SU-DHL-6 (cell line): ENCODE data around the gene SAMD7.

ENCODE experiments used
- H2AFZ ChIP-seq: fragments of 200-600 bp; sonication (generic); 2 replicates; pipeline ENCODE4 v1.6.1; 2014; ENCODE audit warnings: low read depth, mild to moderate bottlenecking, moderate library complexity, mixed read lengths, antibody characterized with exemption, low read length; ENCODE audit not compliant: severe bottlenecking
- H3F3A ChIP-seq: fragments of 200-600 bp; shearing (Covaris generic); 2 replicates; pipeline ENCODE4 v1.6.0; 2016; ENCODE audit warnings: antibody characterized with exemption, mild to moderate bottlenecking; ENCODE audit not compliant: insufficient read depth
- H3K27ac ChIP-seq: fragments of 200-600 bp; sonication (generic); 2 replicates; pipeline ENCODE4 v1.5.1; 2016; ENCODE audit warnings: low read depth, mild to moderate bottlenecking, low read length, moderate library complexity, mixed read lengths
- H3K27me3 ChIP-seq: fragments of 200-600 bp; sonication (generic), shearing (Covaris generic); 2 replicates; pipeline ENCODE4 v1.6.0; 2014; ENCODE audit warnings: mild to moderate bottlenecking, low read length
- H3K36me3 ChIP-seq: fragments of 200-600 bp; sonication (generic); 2 replicates; pipeline ENCODE4 v1.6.1; 2014; ENCODE audit warnings: mild to moderate bottlenecking, low read length, mixed read lengths
- H3K4me2 ChIP-seq: fragments of 300-600, 200-600 bp; shearing (Covaris generic), sonication (generic); 2 replicates; pipeline ENCODE4 v1.6.0; 2014; ENCODE audit warnings: low read length, low read depth, mild to moderate bottlenecking; ENCODE audit not compliant: poor library complexity, severe bottlenecking
- H3K4me3 ChIP-seq: fragments of 200-600 bp; sonication (generic); 2 replicates; pipeline ENCODE4 v1.5.1; 2014; ENCODE audit warnings: antibody characterized with exemption, low read length, mild to moderate bottlenecking, mixed read lengths; ENCODE audit not compliant: insufficient read depth, poor library complexity, severe bottlenecking
- H3K79me2 ChIP-seq: fragments of 200-600 bp; sonication (generic); 2 replicates; pipeline ENCODE4 v1.6.1; 2014; ENCODE audit warnings: mild to moderate bottlenecking, low read length, moderate library complexity; ENCODE audit not compliant: insufficient read depth
- H3K9ac ChIP-seq: fragments of 200-600 bp; sonication (generic); 2 replicates; pipeline ENCODE4 v1.7.0; 2014; ENCODE audit warnings: mild to moderate bottlenecking, low read length
- H3K9me2 ChIP-seq: fragments of 200-600 bp; sonication (generic); replicated peaks from 2 replicates; pipeline ENCODE4 v1.6.1; 2014; ENCODE audit warnings: low read length; ENCODE audit not compliant: insufficient read depth
- H3K9me3 ChIP-seq: fragments of 200-600 bp; sonication (generic); 2 replicates; pipeline ENCODE4 v1.6.1; 2014; ENCODE audit warnings: low read length, mixed read lengths; ENCODE audit not compliant: insufficient read depth
- H4K20me1 ChIP-seq: fragments of 200-600 bp; sonication (generic); 2 replicates; pipeline ENCODE4 v1.6.1; 2014; ENCODE audit warnings: low read depth, mild to moderate bottlenecking, antibody characterized with exemption, low read length, moderate library complexity, mixed read lengths
- CTCF ChIP-seq: fragments of 200-600 bp; sonication (generic); IDR thresholded peaks from one replicate; pipeline ENCODE4 v1.5.1; 2017; ENCODE audit warnings: antibody characterized with exemption, mild to moderate bottlenecking, low read length, moderate library complexity; ENCODE audit not compliant: insufficient read depth, poor library complexity, severe bottlenecking
- EZH2phosphoT487 ChIP-seq: fragments of 200-600 bp; sonication (generic), shearing (Covaris generic); conservative IDR thresholded peaks from 2 replicates; pipeline ENCODE4 v1.6.1; 2018; ENCODE audit warnings: mild to moderate bottlenecking, antibody characterized with exemption, low read length, moderate library complexity, mixed read lengths

Gene SAMD7

GRCh38 chr3:169969174-169970095 lies 58.1 kb downstream of the SAMD7 start:
- peak overlapping the region; percentile 96 for H3K4me2 ChIP-seq
- 0 out of 2 replicates have a peak, but pooled peaks cover 4% of the 10 kb centered on the region for H4K20me1 ChIP-seq
- H3K9me2 ChIP-seq: no peaks in the 10 kb centered on the region
- TF ChIP-seq CTCF: no peak
- no peak for TF ChIP-seq EZH2phosphoT487
- H3K9ac ChIP-seq: peak overlapping the region; percentile 75
- H3K27me3 ChIP-seq: no peaks in the 10 kb centered on the region
- H3K79me2 ChIP-seq: peaks cover 99% of the 10 kb centered on the region
- no peaks in the 10 kb centered on the region for H3K9me3 ChIP-seq
- H3K27ac ChIP-seq: peak overlapping the region; percentile 97
- peaks cover 53% of the 10 kb centered on the region for H3K36me3 ChIP-seq
- peak overlapping the region; percentile 81 for H3K4me3 ChIP-seq
- H3F3A ChIP-seq: peaks cover 72% of the 10 kb centered on the region
- H2AFZ ChIP-seq: no peak overlapping the region

- peak overlapping the region; percentile 97 for H3K27ac ChIP-seq
- H4K20me1 ChIP-seq: 0 out of 2 replicates have a peak, but pooled peaks cover 4% of the 10 kb centered on the region
- H2AFZ ChIP-seq: no peak overlapping the region
- peaks cover 72% of the 10 kb centered on the region for H3F3A ChIP-seq
- no peaks in the 10 kb centered on the region for H3K9me3 ChIP-seq
- H3K4me3 ChIP-seq: peak overlapping the region; percentile 81
- no peaks in the 10 kb centered on the region for H3K27me3 ChIP-seq
- peaks cover 99% of the 10 kb centered on the region for H3K79me2 ChIP-seq
- H3K9ac ChIP-seq: peak overlapping the region; percentile 75
- H3K36me3 ChIP-seq: peaks cover 65% of the 10 kb centered on the region
- H3K4me2 ChIP-seq: peak overlapping the region; percentile 96
- TF ChIP-seq CTCF (no peak), EZH2phosphoT487 (no peak)
- no peaks in the 10 kb centered on the region for H3K9me2 ChIP-seq
These were observed 59.5 kb downstream of the SAMD7 start for GRCh38 chr3:169970847-169971246.

- TF ChIP-seq CTCF (no peak), EZH2phosphoT487 (no peak)
- peaks cover 74% of the 10 kb centered on the region for H3F3A ChIP-seq
- peaks cover 99% of the 10 kb centered on the region for H3K79me2 ChIP-seq
- peak overlapping the region; percentile 97 for H3K27ac ChIP-seq
- peak overlapping the region; percentile 75 for H3K9ac ChIP-seq
- peak overlapping the region; percentile 81 for H3K4me3 ChIP-seq
- 0 out of 2 replicates have a peak, but pooled peaks cover 4% of the 10 kb centered on the region for H4K20me1 ChIP-seq
- no peaks in the 10 kb centered on the region for H3K9me2 ChIP-seq
- H3K36me3 ChIP-seq: peaks cover 71% of the 10 kb centered on the region
- H2AFZ ChIP-seq: no peak overlapping the region
- H3K27me3 ChIP-seq: no peaks in the 10 kb centered on the region
- H3K4me2 ChIP-seq: peak overlapping the region; percentile 96
- no peaks in the 10 kb centered on the region for H3K9me3 ChIP-seq
These were observed 60.1 kb downstream of the SAMD7 start for GRCh38 chr3:169971522-169971921.
